GM18499 (cell line): ENCODE measurements around the gene FRAS1.
"Not testable (repeated sequence)": the region's sequence is repeated elsewhere in the genome, so short reads cannot be mapped to it uniquely, and the experiment has no call there.

Experiments used
- ATAC-seq: cut with Tn5 transposase; IDR thresholded peaks from one replicate; pipeline ENCODE4 v1.9.1; 2021; ENCODE audit warnings: moderate number of reproducible peaks; ENCODE audit not compliant: insufficient read depth, unreplicated experiment

The FRAS1 gene

GRCh38 chr4:78476108-78476704, 419.1 kb downstream of the FRAS1 start:
- no peak for ATAC-seq

GRCh38 chr4:78477276-78477675, 420.2 kb downstream of the FRAS1 start:
- no peak for ATAC-seq

GRCh38 chr4:78478523-78478922, 421.4 kb downstream of the FRAS1 start:
- ATAC-seq, result no peak

GRCh38 chr4:78480286-78480685, 423.2 kb downstream of the FRAS1 start:
- no peak for ATAC-seq

GRCh38 chr4:78481180-78481579, 424.1 kb downstream of the FRAS1 start:
- no peak for ATAC-seq

- ATAC-seq, result no peak
Measured at GRCh38 chr4:78482281-78482680, 425.2 kb downstream of the FRAS1 start.

GRCh38 chr4:78483811-78484210, 426.7 kb downstream of the FRAS1 start:
- ATAC-seq, result no peak

GRCh38 chr4:78484574-78484973, 427.5 kb downstream of the FRAS1 start:
- no peak for ATAC-seq

- ATAC-seq, result no peak
Measured at GRCh38 chr4:78493731-78494130, 436.6 kb downstream of the FRAS1 start.

- no peak for ATAC-seq
Measured at GRCh38 chr4:78496021-78496643, 439.0 kb downstream of the FRAS1 start.

- not testable (repeated sequence) for ATAC-seq
Measured at GRCh38 chr4:78506260-78506659, 449.1 kb downstream of the FRAS1 start.

- ATAC-seq, result no peak
Measured at GRCh38 chr4:78509043-78509442, 451.9 kb downstream of the FRAS1 start.

- no peak for ATAC-seq
Measured at GRCh38 chr4:78510108-78510507, 453.0 kb downstream of the FRAS1 start.

GRCh38 chr4:78510681-78511080, 453.6 kb downstream of the FRAS1 start:
- ATAC-seq, result no peak

GRCh38 chr4:78512357-78512920, 455.3 kb downstream of the FRAS1 start:
- no peak for ATAC-seq

- no peak for ATAC-seq
Measured at GRCh38 chr4:78513411-78513975, 456.4 kb downstream of the FRAS1 start.

- no peak for ATAC-seq
Measured at GRCh38 chr4:78517050-78517652, 460.0 kb downstream of the FRAS1 start.

GRCh38 chr4:78518561-78518960, 461.4 kb downstream of the FRAS1 start:
- ATAC-seq, result no peak

- ATAC-seq, result no peak
Measured at GRCh38 chr4:78519962-78520361, 462.8 kb downstream of the FRAS1 start.

- no peak for ATAC-seq
Measured at GRCh38 chr4:78520808-78521226, 463.7 kb downstream of the FRAS1 start.

GRCh38 chr4:78524009-78524408, 466.9 kb downstream of the FRAS1 start:
- ATAC-seq, result no peak
